ENCODE data around the gene FLNC. TPM values are rescaled to one million over a fixed set of nuclear protein-coding genes. Genes with fewer than 3 reads are reported as not detected.

The FLNC gene
- total and polyA plus RNA-seq, 2 of the 4 experiments (the other 2 are of a cell fraction), result 116 to 154 TPM

GRCh38 chr7:128826916-128827247 lies 3.3 kb upstream of the FLNC start:
- peak overlapping the region; percentile 98 for H2AK5ac ChIP-seq (ENCODE audit: low read depth, low read length)
- CTCF ChIA-PET, result interaction anchor here (1.0 kb wide), 1 partner anchor 57 kb away, joined by 6 read pairs; no protein-coding TSS in a partner anchor
- H3K4me1 ChIP-seq (ENCODE audit: control insufficient read depth, insufficient read depth, low read length), result peaks cover 24% of the 10 kb centered on the region
- intact Hi-C loops (cut with micrococcal nuclease) (loop anchor here (5.0 kb wide), 1 partner anchor 35 kb away; the partner anchor contains the start of gene CCDC136), dilution Hi-C loops (cut with HindIII; ENCODE audit: low sequenced_read_pairs, unreplicated experiment) (no loop called here), in situ Hi-C loops (cut with MboI; ENCODE audit: low sequenced_read_pairs) (no loop called here)
- H3K27me3 ChIP-seq (ENCODE audit: control insufficient read depth, insufficient read depth, low read length), result no peaks in the 10 kb centered on the region
- H3K27ac ChIP-seq (ENCODE audit: insufficient read depth, low read length), result peak overlapping the region; percentile 28; the same call in 1 of the 2 replicates
- H3K18ac ChIP-seq (ENCODE audit: low read depth, low read length), result peak overlapping the region; percentile 38
- H3K9ac ChIP-seq (ENCODE audit: low read depth, low read length), result no peak overlapping the region
- peak overlapping the region; percentile 93 for H3K4ac ChIP-seq (ENCODE audit: low read depth, low read length)
- H2AFZ ChIP-seq (replicated peaks; ENCODE audit: low read length, poor library complexity), result peak overlapping the region; percentile 82
- no peaks in the 10 kb centered on the region for H3K9me3 ChIP-seq (ENCODE audit: control insufficient read depth, insufficient read depth, low read length)
- H3K56ac ChIP-seq (ENCODE audit: extremely low read depth, insufficient read depth, low read length), result no peak overlapping the region
- peaks cover 0 to 27% of the 10 kb centered on the region in 2 experiments; a peak in 2 of 4 replicates for H3K79me1 ChIP-seq (ENCODE audit: low read depth in 1 of 2, low read length in 2 of 2)
- peak overlapping the region; percentile 97 for H2BK20ac ChIP-seq (ENCODE audit: low read depth, low read length)
- DNase-seq (no peak), ATAC-seq (ENCODE audit: low read depth) (no peak)
- H3K9me1 ChIP-seq (ENCODE audit: insufficient read depth, low read length), result peaks cover 14% of the 10 kb centered on the region
- H2AK9ac ChIP-seq (replicated peaks; ENCODE audit: low read depth, low read length, poor library complexity), result peak overlapping the region; percentile 98
- H4K5ac ChIP-seq (ENCODE audit: low read depth, low read length), result peak overlapping the region; percentile 38
- peak overlapping the region; percentile 94 for H4K91ac ChIP-seq (ENCODE audit: insufficient read depth, low read depth, low read length)
- POLR2A ChIA-PET (ENCODE audit: unreplicated experiment), result interaction anchor here (1.0 kb wide), 1 partner anchor 36 kb away, joined by 3 read pairs; the partner anchor contains the start of gene ATP6V1F
- WGBS, 2 experiments (ENCODE audit: extremely low coverage in 2 of 2, insufficient read length in 1 of 2), result no CpG with 5 or more reads among the region's 1 CpG
- peak overlapping the region; percentile 93 for H2BK5ac ChIP-seq (ENCODE audit: low read depth, low read length, poor library complexity, severe bottlenecking)
- H3K4me2 ChIP-seq (ENCODE audit: low read depth, low read length), result no peak overlapping the region
- H2BK120ac ChIP-seq (ENCODE audit: low read depth, low read length), result peak overlapping the region; percentile 92
- no peak overlapping the region for H3K4me3 ChIP-seq (ENCODE audit: insufficient read depth, low read depth, low read length)
- H4K8ac ChIP-seq (ENCODE audit: low read depth in 2 of 2, low read length in 2 of 2), result peak overlapping the region; percentile 5 to 81
- peak overlapping the region; percentile 83 for H3K23ac ChIP-seq (ENCODE audit: low read depth, low read length)
- no peaks in the 10 kb centered on the region for H3K36me3 ChIP-seq (ENCODE audit: control insufficient read depth, insufficient read depth, low read length)
- TF ChIP-seq FOS (IDR thresholded peaks at IDR 0.05; ENCODE audit: low read depth, low read length) (no peak), CHD1 (IDR thresholded peaks at IDR 0.05; ENCODE audit: low read depth, low read length) (no peak), CTCF (conservative IDR thresholded peaks at IDR 0.05; ENCODE audit: low read depth, low read length) (no peak), BHLHE40 (IDR thresholded peaks at IDR 0.05; ENCODE audit: low read depth, low read length) (no peak), NFE2L2 (IDR thresholded peaks at IDR 0.05; ENCODE audit: low read depth, low read length) (no peak), RCOR1 (IDR thresholded peaks at IDR 0.05; ENCODE audit: insufficient replicate concordance, low read length) (no peak), RFX5 (IDR thresholded peaks at IDR 0.05; ENCODE audit: low read depth, low read length) (no peak), RAD21 (IDR thresholded peaks at IDR 0.05; ENCODE audit: low read length) (no peak), MXI1 (IDR thresholded peaks at IDR 0.05; ENCODE audit: borderline replicate concordance, low read depth, low read length) (no peak), SMC3 (IDR thresholded peaks at IDR 0.05; ENCODE audit: low read depth, low read length) (no peak), ELK1 (IDR thresholded peaks at IDR 0.05; ENCODE audit: borderline replicate concordance, low read depth, low read length) (no peak), CEBPB (IDR thresholded peaks at IDR 0.05; ENCODE audit: low read depth, low read length) (no peak), MAFK (IDR thresholded peaks at IDR 0.05; ENCODE audit: low read depth, low read length) (no peak), POLR2A (IDR thresholded peaks at IDR 0.05; ENCODE audit: low read depth, low read length) (no peak), MAZ (IDR thresholded peaks at IDR 0.05; ENCODE audit: borderline replicate concordance, low read depth, low read length) (no peak)
- TF ChIP-seq, protein P1, sequence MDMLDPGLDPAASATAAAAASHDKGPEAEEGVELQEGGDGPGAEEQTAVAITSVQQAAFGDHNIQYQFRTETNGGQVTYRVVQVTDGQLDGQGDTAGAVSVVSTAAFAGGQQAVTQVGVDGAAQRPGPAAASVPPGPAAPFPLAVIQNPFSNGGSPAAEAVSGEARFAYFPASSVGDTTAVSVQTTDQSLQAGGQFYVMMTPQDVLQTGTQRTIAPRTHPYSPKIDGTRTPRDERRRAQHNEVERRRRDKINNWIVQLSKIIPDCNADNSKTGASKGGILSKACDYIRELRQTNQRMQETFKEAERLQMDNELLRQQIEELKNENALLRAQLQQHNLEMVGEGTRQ (IDR thresholded peaks at IDR 0.05; ENCODE audit: low read depth, low read length), result no peak
- BruUV-seq (replicated peaks), result no TSS peak
- peak overlapping the region; percentile 78 for H3K14ac ChIP-seq (replicated peaks; ENCODE audit: low read depth, low read length)
- H4K20me1 ChIP-seq (ENCODE audit: insufficient read depth, low read length), result peaks cover 28% of the 10 kb centered on the region
- peak overlapping the region; percentile 98; the same call in 2 of the 3 replicates for H2BK15ac ChIP-seq (ENCODE audit: low read depth, low read length)

Measured in IMR-90 (cell line).